ENCODE measurements around the gene CIB2. TPM values are rescaled to one million over a fixed set of nuclear protein-coding genes. Genes with fewer than 3 reads are reported as not detected.
A peak's percentile ranks its signal among the peaks of the same experiment; 100 is the strongest.

The CIB2 gene
- total RNA-seq, 4 donors from 2014 or later = 11.4 to 18.3 (median 15.9) TPM

DNA sequence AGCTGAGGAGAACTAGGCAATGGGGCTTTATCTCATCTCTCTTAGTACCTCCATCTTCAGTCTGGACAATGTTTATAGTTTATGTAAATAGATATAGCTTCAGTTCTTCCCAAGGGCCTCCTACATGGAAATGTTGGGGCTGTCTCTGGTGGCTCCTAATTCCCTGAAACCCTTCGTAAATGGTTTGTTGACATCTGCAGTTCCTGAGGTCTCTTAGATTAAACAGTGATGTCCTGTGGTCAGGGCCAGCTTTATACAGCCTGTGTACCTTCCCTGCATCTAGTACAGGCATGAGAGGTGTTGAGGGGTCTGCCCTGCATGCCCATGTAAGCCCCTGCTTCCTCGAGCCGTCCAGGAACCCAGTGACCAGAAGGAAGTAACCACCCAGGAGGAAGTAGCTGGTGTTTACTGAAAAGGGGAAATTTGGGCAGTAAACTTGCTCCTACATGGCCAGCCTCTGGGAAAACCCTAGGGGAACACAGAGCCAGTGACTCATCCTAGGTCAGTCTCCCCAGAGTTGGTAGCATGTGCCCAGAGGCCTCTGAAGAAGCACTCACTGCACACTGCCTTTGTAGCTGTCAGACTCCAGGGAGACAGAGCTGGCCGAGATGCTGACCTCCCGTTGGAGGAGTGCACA, 49.0 kb downstream of the CIB2 start:
- 82% methylated on average over 5 of the region's 5 CpGs for WGBS
- Histone ChIP-seq H3K4me3 (no peak overlapping the region), H3K9me3 (no peaks in the 10 kb centered on the region), H3K27me3 (no peaks in the 10 kb centered on the region), H3K4me1 (peaks cover 0 to 19% (median 12%) of the 10 kb centered on the region in 4 donors), H3K27ac (replicated peaks in 1 of 4) (no peak overlapping the region), H3K36me3 (no peaks in the 10 kb centered on the region)
- no peak for DNase-seq (ENCODE audit: extremely low spot score)
- TF ChIP-seq POLR2AphosphoS5 (IDR thresholded peaks at IDR 0.05) (no peak), EP300 (IDR thresholded peaks at IDR 0.05) (no peak)
- TF ChIP-seq, protein P1, sequence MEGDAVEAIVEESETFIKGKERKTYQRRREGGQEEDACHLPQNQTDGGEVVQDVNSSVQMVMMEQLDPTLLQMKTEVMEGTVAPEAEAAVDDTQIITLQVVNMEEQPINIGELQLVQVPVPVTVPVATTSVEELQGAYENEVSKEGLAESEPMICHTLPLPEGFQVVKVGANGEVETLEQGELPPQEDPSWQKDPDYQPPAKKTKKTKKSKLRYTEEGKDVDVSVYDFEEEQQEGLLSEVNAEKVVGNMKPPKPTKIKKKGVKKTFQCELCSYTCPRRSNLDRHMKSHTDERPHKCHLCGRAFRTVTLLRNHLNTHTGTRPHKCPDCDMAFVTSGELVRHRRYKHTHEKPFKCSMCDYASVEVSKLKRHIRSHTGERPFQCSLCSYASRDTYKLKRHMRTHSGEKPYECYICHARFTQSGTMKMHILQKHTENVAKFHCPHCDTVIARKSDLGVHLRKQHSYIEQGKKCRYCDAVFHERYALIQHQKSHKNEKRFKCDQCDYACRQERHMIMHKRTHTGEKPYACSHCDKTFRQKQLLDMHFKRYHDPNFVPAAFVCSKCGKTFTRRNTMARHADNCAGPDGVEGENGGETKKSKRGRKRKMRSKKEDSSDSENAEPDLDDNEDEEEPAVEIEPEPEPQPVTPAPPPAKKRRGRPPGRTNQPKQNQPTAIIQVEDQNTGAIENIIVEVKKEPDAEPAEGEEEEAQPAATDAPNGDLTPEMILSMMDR (IDR thresholded peaks at IDR 0.05) = no peak
- intact Hi-C loops (cut with DNase I) = no loop called here

- no peak for DNase-seq (ENCODE audit: extremely low spot score)
- Histone ChIP-seq H3K27me3 (no peaks in the 10 kb centered on the region), H3K27ac (replicated peaks in 1 of 4) (no peak overlapping the region), H3K4me3 (no peak overlapping the region), H3K9me3 (no peaks in the 10 kb centered on the region), H3K36me3 (no peaks in the 10 kb centered on the region), H3K4me1 (peaks cover 5 to 38% (median 32%) of the 10 kb centered on the region in 4 donors)
- 91% methylated on average over 8 of the region's 8 CpGs for WGBS
- intact Hi-C loops (cut with DNase I) = no loop called here
- TF ChIP-seq EP300 (IDR thresholded peaks at IDR 0.05) (no peak), POLR2A (IDR thresholded peaks at IDR 0.05; ENCODE audit: low read depth) (no peak), POLR2AphosphoS5 (IDR thresholded peaks at IDR 0.05) (no peak)
- TF ChIP-seq, protein P1 (IDR thresholded peaks at IDR 0.05) = no peak
These were observed 51.2 kb downstream of the CIB2 start for GRCh38 chr15:78080088-78080460.

- Histone ChIP-seq H3K36me3 (no peaks in the 10 kb centered on the region), H3K4me3 (no peak overlapping the region), H3K9me3 (no peaks in the 10 kb centered on the region), H3K4me1 (peaks cover 8 to 41% (median 37%) of the 10 kb centered on the region in 4 donors), H3K27ac (replicated peaks in 1 of 4) (no peak overlapping the region), H3K27me3 (no peaks in the 10 kb centered on the region)
- DNase-seq (ENCODE audit: extremely low spot score) = no peak
- TF ChIP-seq POLR2A (IDR thresholded peaks at IDR 0.05; ENCODE audit: low read depth) (no peak), EP300 (IDR thresholded peaks at IDR 0.05) (no peak), POLR2AphosphoS5 (IDR thresholded peaks at IDR 0.05) (no peak)
- TF ChIP-seq, protein P1 (IDR thresholded peaks at IDR 0.05) = no peak
- 92% methylated on average over 11 of the region's 11 CpGs for WGBS
- intact Hi-C loops (cut with DNase I) = loop anchor here (5.0 kb wide), 1 partner anchor 77 kb away; no protein-coding TSS in a partner anchor
These were observed 51.8 kb downstream of the CIB2 start for GRCh38 chr15:78079298-78080087.

GRCh38 chr15:78077871-78078210, 53.4 kb downstream of the CIB2 start:
- no peaks in the 10 kb centered on the region for H3K9me3 ChIP-seq
- DNase-seq (ENCODE audit: extremely low spot score) = no peak
- H3K4me1 ChIP-seq = peaks cover 15 to 52% (median 50%) of the 10 kb centered on the region in 4 donors
- peak overlapping the region; percentile 89 to 94 (median 90) for H3K4me3 ChIP-seq
- H3K36me3 ChIP-seq = no peaks in the 10 kb centered on the region
- TF ChIP-seq EP300 (IDR thresholded peaks at IDR 0.05) (no peak), POLR2AphosphoS5 (IDR thresholded peaks at IDR 0.05) (no peak)
- TF ChIP-seq, protein P1 (IDR thresholded peaks at IDR 0.05) = no peak
- peak overlapping the region; percentile 89 to 93 (median 90) for H3K27ac ChIP-seq (replicated peaks in 1 of 4)
- 11% methylated on average over 7 of the region's 7 CpGs for WGBS
- intact Hi-C loops (cut with DNase I) = loop anchor here (5.0 kb wide), 1 partner anchor 76 kb away; no protein-coding TSS in a partner anchor
- no peaks in the 10 kb centered on the region for H3K27me3 ChIP-seq

Data from esophagus muscularis mucosa (tissue), 4 donors.